Measurements from ENCODE around the gene SPIB. TPM values are rescaled to one million over a fixed set of nuclear protein-coding genes. Genes with fewer than 3 reads are reported as not detected.

Gene SPIB
- total RNA-seq, 4 donors from 2014 or later = 0.17 TPM; not detected in 3

DNA sequence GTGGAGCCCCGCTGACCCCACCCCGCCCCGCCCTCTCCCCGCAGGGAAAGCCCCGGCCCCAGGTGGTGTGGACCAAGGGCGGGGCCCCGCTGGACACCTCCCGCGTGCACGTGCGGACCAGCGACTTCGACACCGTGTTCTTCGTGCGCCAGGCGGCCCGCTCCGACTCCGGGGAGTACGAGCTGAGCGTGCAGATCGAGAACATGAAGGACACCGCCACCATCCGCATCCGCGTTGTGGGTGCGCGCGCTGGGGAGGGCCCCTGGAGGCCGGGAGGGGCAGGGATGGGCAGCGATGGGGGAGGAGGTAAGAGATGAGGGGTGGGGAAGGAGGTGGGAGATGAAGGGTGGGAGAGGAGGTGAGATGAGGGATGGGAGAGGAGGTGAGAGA is 40.3 kb downstream of the SPIB start:
- intact Hi-C loops (cut with DNase I) = no loop called here
- Histone ChIP-seq H3K27me3 (peaks cover 0 to 71% (median 20%) of the 10 kb centered on the region in 4 donors), H3K36me3 (no peaks in the 10 kb centered on the region), H3K4me1 (no peaks in the 10 kb centered on the region), H3K9me3 (no peaks in the 10 kb centered on the region), H3K4me3 (no peak overlapping the region), H3K27ac (replicated peaks in 1 of 4) (no peak overlapping the region)
- WGBS = 66% methylated on average over 9 of the region's 32 CpGs
- no peak for DNase-seq (ENCODE audit: extremely low spot score)
- TF ChIP-seq POLR2A (IDR thresholded peaks at IDR 0.05; ENCODE audit: low read depth) (no peak), EP300 (IDR thresholded peaks at IDR 0.05) (no peak), POLR2AphosphoS5 (IDR thresholded peaks at IDR 0.05) (no peak)
- TF ChIP-seq, protein P1, sequence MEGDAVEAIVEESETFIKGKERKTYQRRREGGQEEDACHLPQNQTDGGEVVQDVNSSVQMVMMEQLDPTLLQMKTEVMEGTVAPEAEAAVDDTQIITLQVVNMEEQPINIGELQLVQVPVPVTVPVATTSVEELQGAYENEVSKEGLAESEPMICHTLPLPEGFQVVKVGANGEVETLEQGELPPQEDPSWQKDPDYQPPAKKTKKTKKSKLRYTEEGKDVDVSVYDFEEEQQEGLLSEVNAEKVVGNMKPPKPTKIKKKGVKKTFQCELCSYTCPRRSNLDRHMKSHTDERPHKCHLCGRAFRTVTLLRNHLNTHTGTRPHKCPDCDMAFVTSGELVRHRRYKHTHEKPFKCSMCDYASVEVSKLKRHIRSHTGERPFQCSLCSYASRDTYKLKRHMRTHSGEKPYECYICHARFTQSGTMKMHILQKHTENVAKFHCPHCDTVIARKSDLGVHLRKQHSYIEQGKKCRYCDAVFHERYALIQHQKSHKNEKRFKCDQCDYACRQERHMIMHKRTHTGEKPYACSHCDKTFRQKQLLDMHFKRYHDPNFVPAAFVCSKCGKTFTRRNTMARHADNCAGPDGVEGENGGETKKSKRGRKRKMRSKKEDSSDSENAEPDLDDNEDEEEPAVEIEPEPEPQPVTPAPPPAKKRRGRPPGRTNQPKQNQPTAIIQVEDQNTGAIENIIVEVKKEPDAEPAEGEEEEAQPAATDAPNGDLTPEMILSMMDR (IDR thresholded peaks at IDR 0.05) = no peak

DNA sequence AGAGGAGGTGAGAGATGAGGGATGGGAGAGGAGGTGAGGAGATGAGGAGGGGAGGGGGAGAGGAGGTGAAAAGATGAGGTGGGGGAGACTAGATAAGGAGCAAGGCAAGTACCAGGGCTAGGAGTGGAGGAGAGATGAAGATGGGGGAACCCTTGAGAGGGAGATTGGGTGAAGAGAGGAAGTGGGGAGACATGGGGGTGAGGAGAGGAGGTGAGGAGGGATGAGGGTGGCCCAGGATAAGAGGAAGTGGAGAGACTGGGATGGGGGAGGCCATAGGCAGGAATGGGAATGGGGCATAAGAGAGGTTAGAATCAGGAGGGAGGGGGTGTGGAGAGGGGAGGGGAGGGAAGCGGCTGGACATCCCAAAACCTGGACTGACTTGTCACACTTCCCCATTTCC is 40.9 kb downstream of the SPIB start:
- Histone ChIP-seq H3K4me3 (no peak overlapping the region), H3K4me1 (no peaks in the 10 kb centered on the region), H3K9me3 (no peaks in the 10 kb centered on the region), H3K27me3 (peaks cover 0 to 75% (median 20%) of the 10 kb centered on the region in 4 donors), H3K36me3 (no peaks in the 10 kb centered on the region), H3K27ac (replicated peaks in 1 of 4) (no peak overlapping the region)
- TF ChIP-seq EP300 (IDR thresholded peaks at IDR 0.05) (no peak), POLR2AphosphoS5 (IDR thresholded peaks at IDR 0.05) (no peak), POLR2A (IDR thresholded peaks at IDR 0.05; ENCODE audit: low read depth) (no peak)
- TF ChIP-seq, protein P1 (IDR thresholded peaks at IDR 0.05) = no peak
- intact Hi-C loops (cut with DNase I) = loop anchor here (2.0 kb wide), 1 partner anchor 91 kb away; no protein-coding TSS in a partner anchor
- WGBS = 66% methylated on average over 1 of the region's 1 CpG
- no peak for DNase-seq (ENCODE audit: extremely low spot score)

DNA sequence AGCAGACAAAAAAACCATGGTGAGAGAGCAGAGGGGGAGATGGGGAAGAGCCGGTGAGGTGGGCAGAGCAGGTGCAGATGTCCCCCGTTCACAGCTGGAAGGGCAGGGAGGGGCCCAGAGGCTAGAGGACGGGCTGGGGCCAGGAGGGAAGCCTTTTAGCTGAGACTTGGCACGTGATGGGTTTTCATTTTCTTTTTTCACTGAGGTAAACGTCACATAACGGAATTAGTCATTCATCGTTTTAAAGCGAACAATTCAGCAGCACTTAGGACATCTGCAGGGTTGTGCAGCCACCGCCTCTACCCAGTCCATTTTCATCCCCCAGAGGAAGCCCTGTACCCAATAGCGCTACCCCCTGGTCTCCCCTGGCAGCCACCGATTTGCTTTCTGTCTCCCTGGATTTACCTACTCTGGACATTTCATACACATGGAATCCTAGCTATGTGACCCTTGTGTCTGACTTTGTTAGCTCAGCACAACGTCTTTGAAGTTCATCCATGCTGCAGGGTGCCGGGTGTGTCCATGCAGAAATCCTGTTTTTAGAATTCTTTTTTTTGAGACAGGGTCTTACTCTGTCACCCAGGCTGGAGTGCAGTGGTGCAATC is 41.5 kb downstream of the SPIB start:
- Histone ChIP-seq H3K9me3 (no peaks in the 10 kb centered on the region), H3K27me3 (peaks cover 0 to 81% (median 20%) of the 10 kb centered on the region in 4 donors), H3K27ac (replicated peaks in 1 of 4) (no peak overlapping the region), H3K4me3 (no peak overlapping the region), H3K4me1 (no peaks in the 10 kb centered on the region), H3K36me3 (no peaks in the 10 kb centered on the region)
- DNase-seq (ENCODE audit: extremely low spot score) = no peak
- 34% methylated on average over 13 of the region's 13 CpGs for WGBS
- intact Hi-C loops (cut with DNase I) = loop anchor here (2.0 kb wide), 1 partner anchor 91 kb away; no protein-coding TSS in a partner anchor
- no peak for TF ChIP-seq POLR2A (IDR thresholded peaks at IDR 0.05; ENCODE audit: low read depth)
- TF ChIP-seq POLR2AphosphoS5 (IDR thresholded peaks at IDR 0.05) = no peak
- TF ChIP-seq EP300 (IDR thresholded peaks at IDR 0.05) = no peak
- TF ChIP-seq, protein P1 (IDR thresholded peaks at IDR 0.05) = no peak

DNA sequence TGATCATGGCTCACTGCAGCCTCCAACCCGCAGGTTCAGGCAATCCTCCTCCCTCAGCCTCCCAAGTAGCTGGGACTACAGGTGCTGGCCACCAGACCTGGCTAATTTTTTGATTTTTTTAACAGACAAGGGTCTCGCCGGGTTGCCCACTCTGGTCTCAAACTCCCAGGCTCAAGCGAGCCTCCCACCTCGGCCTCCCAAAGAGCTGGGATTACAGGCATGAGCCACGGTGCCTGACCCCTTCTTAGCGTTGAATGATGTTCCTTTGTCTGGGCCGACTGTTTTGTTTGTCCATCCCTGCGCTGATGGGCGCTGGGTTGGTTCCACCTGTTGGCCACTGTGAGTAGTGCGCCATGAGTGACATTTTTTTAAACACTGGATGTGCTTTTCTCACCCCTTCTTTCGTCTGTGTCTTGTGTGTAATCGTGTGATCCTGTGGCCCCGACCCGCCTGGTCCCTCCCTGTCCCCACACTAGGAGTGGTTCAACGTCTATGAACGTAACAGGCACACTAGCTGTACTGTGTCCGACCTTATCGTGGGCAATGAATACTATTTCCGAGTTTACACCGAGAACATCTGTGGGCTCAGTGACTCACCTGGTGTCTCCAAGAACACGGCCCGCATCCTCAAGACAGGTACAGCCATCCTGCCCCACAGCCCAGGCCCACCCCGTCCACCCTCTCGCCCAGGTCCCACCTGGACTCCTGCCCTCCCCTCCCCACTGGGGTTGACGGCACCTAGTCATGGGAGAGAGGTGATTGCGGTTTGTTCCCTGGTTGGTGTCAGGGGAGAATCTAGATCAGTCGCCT is 42.5 kb downstream of the SPIB start:
- no peaks in the 10 kb centered on the region for H3K4me1 ChIP-seq
- intact Hi-C loops (cut with DNase I) = loop anchor here (2.0 kb wide), 1 partner anchor 92 kb away; no protein-coding TSS in a partner anchor
- no peaks in the 10 kb centered on the region for H3K9me3 ChIP-seq
- TF ChIP-seq POLR2AphosphoS5 (IDR thresholded peaks at IDR 0.05) (peak in 1 of 2 donors; percentile 18), EP300 (IDR thresholded peaks at IDR 0.05) (no peak), POLR2A (IDR thresholded peaks at IDR 0.05; ENCODE audit: low read depth) (no peak)
- TF ChIP-seq, protein P1 (IDR thresholded peaks at IDR 0.05) = peak; percentile 66 to 81 (median 67)
- no peak for DNase-seq (ENCODE audit: extremely low spot score)
- no peaks in the 10 kb centered on the region for H3K36me3 ChIP-seq
- H3K27ac ChIP-seq (replicated peaks in 1 of 4) = no peak overlapping the region
- peaks cover 0 to 85% (median 20%) of the 10 kb centered on the region in 4 donors for H3K27me3 ChIP-seq
- H3K4me3 ChIP-seq = no peak overlapping the region
- WGBS = 31% methylated on average over 24 of the region's 28 CpGs
